ENCODE results near the gene JPH3. TPM values are rescaled to one million over a fixed set of nuclear protein-coding genes. Genes with fewer than 3 reads are reported as not detected.

The JPH3 gene
- total RNA-seq, 2 experiments from 2014 or later: 0.07 to 0.14 TPM

GRCh38 chr16:87701505-87701921 is 99.2 kb downstream of the JPH3 start:
- H3K27me3 Mint-ChIP-seq (ENCODE audit: low read depth): no peaks in the 10 kb centered on the region
- CTCF ChIA-PET: interaction anchor here (0.7 to 1.9 kb wide), 3 partner anchors 9 to 68 kb away, joined by 3 to 5 read pairs (median 3); no protein-coding TSS in a partner anchor
- peak overlapping the region; percentile 75 for H3K27ac Mint-ChIP-seq
- intact Hi-C loops (cut with micrococcal nuclease): no loop called here
- H3K4me1 Mint-ChIP-seq (ENCODE audit: low read depth): peaks cover 47% of the 10 kb centered on the region
- H3K4me3 Mint-ChIP-seq: no peak overlapping the region
- H3K36me3 Mint-ChIP-seq (ENCODE audit: low read depth): peaks cover 19% of the 10 kb centered on the region
- no peaks in the 10 kb centered on the region for H3K9me3 Mint-ChIP-seq
- DNase-seq: no peak

GRCh38 chr16:87702325-87702811 is 100.1 kb downstream of the JPH3 start:
- no peak overlapping the region for H3K4me3 Mint-ChIP-seq
- peak; percentile 63 for DNase-seq
- CTCF ChIA-PET: interaction anchor here (0.5 to 1.9 kb wide), 3 partner anchors 20 to 66 kb away, joined by 4 to 6 read pairs (median 5); no protein-coding TSS in a partner anchor
- no peaks in the 10 kb centered on the region for H3K9me3 Mint-ChIP-seq
- H3K36me3 Mint-ChIP-seq (ENCODE audit: low read depth): peaks cover 20% of the 10 kb centered on the region
- intact Hi-C loops (cut with micrococcal nuclease): loop anchor here (2.0 kb wide), 1 partner anchor 20 kb away; no protein-coding TSS in a partner anchor
- H3K27me3 Mint-ChIP-seq (ENCODE audit: low read depth): no peaks in the 10 kb centered on the region
- H3K4me1 Mint-ChIP-seq (ENCODE audit: low read depth): peaks cover 47% of the 10 kb centered on the region
- H3K27ac Mint-ChIP-seq: peak overlapping the region; percentile 75

- H3K4me1 Mint-ChIP-seq (ENCODE audit: low read depth): peaks cover 45% of the 10 kb centered on the region
- CTCF ChIA-PET: interaction anchor here (1.1 to 1.9 kb wide), 2 partner anchors 20 to 67 kb away, joined by 4 to 5 read pairs; no protein-coding TSS in a partner anchor
- intact Hi-C loops (cut with micrococcal nuclease): loop anchor here (2.0 kb wide), 1 partner anchor 20 kb away; no protein-coding TSS in a partner anchor
These were observed 100.8 kb downstream of the JPH3 start for GRCh38 chr16:87703071-87703470.

GRCh38 chr16:87703835-87704375 is 101.6 kb downstream of the JPH3 start:
- Mint-ChIP-seq H3K4me1 (ENCODE audit: low read depth) (peaks cover 39% of the 10 kb centered on the region), H3K36me3 (ENCODE audit: low read depth) (peaks cover 27% of the 10 kb centered on the region), H3K9me3 (no peaks in the 10 kb centered on the region), H3K27ac (no peak overlapping the region), H3K27me3 (ENCODE audit: low read depth) (no peaks in the 10 kb centered on the region), H3K4me3 (no peak overlapping the region)
- no peak for DNase-seq
- intact Hi-C loops (cut with micrococcal nuclease): loop anchor here (2.0 kb wide), 1 partner anchor 21 kb away; no protein-coding TSS in a partner anchor
- CTCF ChIA-PET: no interaction called here

More at GRCh38 chr16:87703071-87703470, 100.8 kb downstream of the JPH3 start:
- no peak overlapping the region for H3K4me3 Mint-ChIP-seq
- no peak for DNase-seq
- H3K27me3 Mint-ChIP-seq (ENCODE audit: low read depth): no peaks in the 10 kb centered on the region
- H3K36me3 Mint-ChIP-seq (ENCODE audit: low read depth): peaks cover 23% of the 10 kb centered on the region
- no peaks in the 10 kb centered on the region for H3K9me3 Mint-ChIP-seq
- no peak overlapping the region for H3K27ac Mint-ChIP-seq

GRCh38 chr16:87704754-87705353 is 102.5 kb downstream of the JPH3 start:
- H3K27me3 Mint-ChIP-seq (ENCODE audit: low read depth): no peaks in the 10 kb centered on the region
- H3K27ac Mint-ChIP-seq: no peak overlapping the region
- H3K36me3 Mint-ChIP-seq (ENCODE audit: low read depth): peaks cover 27% of the 10 kb centered on the region
- intact Hi-C loops (cut with micrococcal nuclease): no loop called here
- no peak overlapping the region for H3K4me3 Mint-ChIP-seq
- peaks cover 37% of the 10 kb centered on the region for H3K4me1 Mint-ChIP-seq (ENCODE audit: low read depth)
- no peaks in the 10 kb centered on the region for H3K9me3 Mint-ChIP-seq
- CTCF ChIA-PET: no interaction called here
- DNase-seq: no peak

GRCh38 chr16:87705771-87706277 is 103.5 kb downstream of the JPH3 start:
- CTCF ChIA-PET: interaction anchor here (0.6 kb wide), 1 partner anchor 88 kb away, joined by 3 read pairs; no protein-coding TSS in a partner anchor
- Mint-ChIP-seq H3K9me3 (no peaks in the 10 kb centered on the region), H3K36me3 (ENCODE audit: low read depth) (peaks cover 29% of the 10 kb centered on the region), H3K4me3 (no peak overlapping the region), H3K4me1 (ENCODE audit: low read depth) (peaks cover 33% of the 10 kb centered on the region), H3K27ac (no peak overlapping the region), H3K27me3 (ENCODE audit: low read depth) (no peaks in the 10 kb centered on the region)
- intact Hi-C loops (cut with micrococcal nuclease): no loop called here
- no peak for DNase-seq

DNA sequence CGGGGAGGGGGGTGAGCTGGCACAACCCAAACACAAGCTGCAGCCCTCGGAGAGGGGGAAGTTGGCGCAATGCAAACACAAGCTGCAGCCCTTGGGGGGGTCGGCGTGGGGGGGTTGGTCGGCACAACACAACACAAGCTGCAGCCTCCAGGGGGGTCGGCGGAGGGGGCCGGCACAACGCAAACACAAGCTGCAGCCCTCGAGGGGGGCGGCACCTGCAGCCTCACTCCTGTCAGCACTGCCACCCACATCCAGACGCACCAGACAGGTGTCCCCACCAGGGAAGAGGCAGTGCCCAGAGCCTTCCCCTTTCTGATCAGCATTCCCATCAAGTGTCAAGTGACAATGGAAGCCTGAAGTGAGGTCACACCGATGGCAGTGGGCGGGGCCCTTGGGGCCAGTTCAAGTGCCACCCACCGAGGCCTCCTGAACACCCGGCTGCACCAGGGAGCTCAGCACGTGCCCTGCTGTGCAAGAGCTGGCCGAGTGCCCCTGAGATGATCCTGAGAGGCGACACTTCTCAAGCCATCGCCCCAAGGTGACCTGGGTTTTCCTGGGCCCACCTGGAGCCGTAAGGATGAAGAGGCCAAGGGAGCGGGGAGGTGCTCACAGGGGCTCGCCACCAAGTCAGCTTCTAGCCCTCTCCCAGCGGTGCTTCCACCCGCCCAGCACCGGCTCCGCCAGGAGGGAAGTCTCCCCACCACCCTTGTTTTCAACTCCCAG is 104.1 kb downstream of the JPH3 start:
- CTCF ChIA-PET: interaction anchor here (0.6 kb wide), 1 partner anchor 89 kb away, joined by 3 read pairs; no protein-coding TSS in a partner anchor
- H3K36me3 Mint-ChIP-seq (ENCODE audit: low read depth): peaks cover 28% of the 10 kb centered on the region
- H3K27ac Mint-ChIP-seq: no peak overlapping the region
- intact Hi-C loops (cut with micrococcal nuclease): no loop called here
- no peaks in the 10 kb centered on the region for H3K27me3 Mint-ChIP-seq (ENCODE audit: low read depth)
- H3K4me3 Mint-ChIP-seq: no peak overlapping the region
- H3K9me3 Mint-ChIP-seq: no peaks in the 10 kb centered on the region
- H3K4me1 Mint-ChIP-seq (ENCODE audit: low read depth): peaks cover 29% of the 10 kb centered on the region
- DNase-seq: no peak

- no peak for DNase-seq
- Mint-ChIP-seq H3K36me3 (ENCODE audit: low read depth) (peaks cover 25% of the 10 kb centered on the region), H3K4me1 (ENCODE audit: low read depth) (peaks cover 22% of the 10 kb centered on the region), H3K4me3 (no peak overlapping the region), H3K27ac (no peak overlapping the region), H3K27me3 (ENCODE audit: low read depth) (no peaks in the 10 kb centered on the region), H3K9me3 (no peaks in the 10 kb centered on the region)
- CTCF ChIA-PET: no interaction called here
- intact Hi-C loops (cut with micrococcal nuclease): no loop called here
These were observed 104.8 kb downstream of the JPH3 start for GRCh38 chr16:87707097-87707496.

GRCh38 chr16:87707714-87708580 is 105.6 kb downstream of the JPH3 start:
- H3K27ac Mint-ChIP-seq: no peak overlapping the region
- CTCF ChIA-PET: no interaction called here
- H3K9me3 Mint-ChIP-seq: no peaks in the 10 kb centered on the region
- DNase-seq: no peak
- peaks cover 21% of the 10 kb centered on the region for H3K36me3 Mint-ChIP-seq (ENCODE audit: low read depth)
- peaks cover 19% of the 10 kb centered on the region for H3K4me1 Mint-ChIP-seq (ENCODE audit: low read depth)
- intact Hi-C loops (cut with micrococcal nuclease): no loop called here
- no peaks in the 10 kb centered on the region for H3K27me3 Mint-ChIP-seq (ENCODE audit: low read depth)
- H3K4me3 Mint-ChIP-seq: no peak overlapping the region

GRCh38 chr16:87708881-87709638 is 106.8 kb downstream of the JPH3 start:
- H3K36me3 Mint-ChIP-seq (ENCODE audit: low read depth): peaks cover 21% of the 10 kb centered on the region
- H3K9me3 Mint-ChIP-seq: no peaks in the 10 kb centered on the region
- intact Hi-C loops (cut with micrococcal nuclease): no loop called here
- CTCF ChIA-PET: no interaction called here
- no peak overlapping the region for H3K27ac Mint-ChIP-seq
- H3K4me3 Mint-ChIP-seq: no peak overlapping the region
- DNase-seq: no peak
- H3K27me3 Mint-ChIP-seq (ENCODE audit: low read depth): no peaks in the 10 kb centered on the region
- peaks cover 19% of the 10 kb centered on the region for H3K4me1 Mint-ChIP-seq (ENCODE audit: low read depth)

GRCh38 chr16:87709677-87710076 is 107.4 kb downstream of the JPH3 start:
- Mint-ChIP-seq H3K36me3 (ENCODE audit: low read depth) (peaks cover 25% of the 10 kb centered on the region), H3K27ac (no peak overlapping the region), H3K4me1 (ENCODE audit: low read depth) (peaks cover 21% of the 10 kb centered on the region), H3K9me3 (no peaks in the 10 kb centered on the region), H3K4me3 (no peak overlapping the region), H3K27me3 (ENCODE audit: low read depth) (no peaks in the 10 kb centered on the region)
- CTCF ChIA-PET: interaction anchor here (0.7 kb wide), 1 partner anchor 141 kb away, joined by 3 read pairs; no protein-coding TSS in a partner anchor
- no peak for DNase-seq
- intact Hi-C loops (cut with micrococcal nuclease): loop anchor here (5.0 kb wide), 1 partner anchor 58 kb away; the partner anchor contains the start of gene KLHDC4
